ENCODE results near the gene GIMAP6.
"Not testable (repeated sequence)": the region's sequence is repeated elsewhere in the genome, so short reads cannot be mapped to it uniquely, and the experiment has no call there.

Gene GIMAP6

DNA sequence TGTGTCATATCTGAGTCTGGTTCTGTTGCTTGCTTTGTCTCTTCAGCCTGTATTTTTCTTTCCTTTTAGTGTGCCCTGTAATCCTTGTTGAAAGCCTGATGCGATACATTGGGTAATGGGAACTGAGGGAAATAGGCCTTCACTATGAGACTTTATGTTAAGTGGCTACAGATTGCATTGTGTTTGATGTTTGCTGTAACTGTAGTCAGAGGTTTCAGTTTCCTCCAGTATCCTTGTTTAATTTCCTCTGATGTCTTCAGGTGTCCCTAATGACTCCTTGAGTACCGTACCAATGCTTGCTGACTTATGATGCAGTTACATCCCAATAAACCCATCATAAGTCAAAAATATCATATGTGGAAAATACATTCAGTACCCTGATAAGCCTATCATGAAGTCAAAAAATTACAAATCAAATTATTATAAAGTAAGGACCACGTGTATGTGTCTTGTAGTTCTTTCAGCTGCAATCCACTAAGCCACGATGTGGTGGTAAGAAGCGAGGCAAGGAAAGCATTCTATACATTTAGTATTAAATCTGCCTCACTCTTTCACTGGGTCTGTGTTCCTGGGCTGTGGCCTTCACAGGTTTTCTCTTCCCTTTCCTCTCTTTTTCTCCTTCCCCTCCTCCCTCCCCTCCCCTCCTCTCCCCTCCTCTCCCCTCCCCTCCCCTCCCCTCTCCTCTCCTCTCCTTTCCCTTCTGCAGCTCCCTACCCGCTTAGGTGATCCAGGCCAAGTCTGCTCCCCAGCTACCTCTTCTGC lies 13.3 kb upstream of the GIMAP6 start:
- DNase-seq = no peak

DNA sequence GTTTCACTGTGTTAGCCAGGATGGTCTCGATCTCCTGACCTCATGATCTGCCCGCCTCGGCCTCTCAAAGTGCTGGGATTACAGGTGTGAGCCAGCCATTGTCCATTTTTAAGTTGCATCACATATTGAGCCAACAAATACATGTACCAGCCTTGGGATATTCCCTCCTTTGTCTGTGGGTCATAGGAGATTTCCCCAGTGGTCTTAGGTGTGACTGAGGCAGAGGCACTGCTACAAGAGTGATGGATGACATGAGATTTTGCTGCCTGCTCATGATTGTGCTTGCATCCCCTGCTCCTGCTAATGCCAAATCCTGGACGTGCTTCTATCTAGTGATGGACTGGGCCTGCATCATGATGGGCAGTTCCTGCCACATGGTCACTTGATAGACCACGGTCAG lies 10.7 kb upstream of the GIMAP6 start:
- no peak for DNase-seq

DNA sequence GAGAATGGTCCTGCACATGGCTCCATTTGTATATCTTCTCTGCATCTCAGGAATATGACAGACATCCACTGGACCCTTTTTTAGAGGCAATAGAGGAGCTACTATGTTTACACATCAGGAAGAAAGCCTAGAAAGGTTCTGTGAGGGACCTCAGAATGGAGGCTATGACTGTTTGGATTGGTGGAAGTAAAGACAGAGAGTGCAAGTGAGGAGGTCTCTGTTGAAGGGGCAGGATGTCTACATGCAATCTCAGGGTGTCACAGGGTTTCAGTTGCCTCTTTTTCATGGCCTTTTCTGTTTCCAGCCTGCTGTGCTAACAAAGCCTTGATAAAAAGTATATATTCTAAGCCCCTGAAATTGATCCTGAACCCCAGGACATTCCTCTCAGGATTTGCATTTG lies 9.7 kb upstream of the GIMAP6 start:
- no peak for DNase-seq

DNA sequence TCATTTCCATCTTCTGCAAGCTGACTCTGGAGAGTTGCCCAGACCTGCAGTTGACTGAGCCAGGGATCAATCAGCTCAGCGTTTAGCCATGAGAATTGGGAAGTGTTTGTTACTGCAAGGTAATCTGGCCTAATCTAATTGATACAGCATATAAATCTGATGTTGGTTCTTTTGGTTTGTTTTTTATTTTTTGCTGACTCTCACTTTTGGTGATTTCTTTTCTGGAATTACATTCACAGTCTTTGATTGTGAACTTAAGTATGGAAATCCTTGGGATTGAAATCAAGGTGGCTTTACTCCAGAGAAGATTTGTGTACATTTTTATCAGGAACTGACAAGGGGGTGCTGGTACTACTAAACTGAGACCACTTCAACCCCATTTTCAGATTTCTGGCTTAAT lies 1.7 kb upstream of the GIMAP6 start:
- no peak for DNase-seq

DNA sequence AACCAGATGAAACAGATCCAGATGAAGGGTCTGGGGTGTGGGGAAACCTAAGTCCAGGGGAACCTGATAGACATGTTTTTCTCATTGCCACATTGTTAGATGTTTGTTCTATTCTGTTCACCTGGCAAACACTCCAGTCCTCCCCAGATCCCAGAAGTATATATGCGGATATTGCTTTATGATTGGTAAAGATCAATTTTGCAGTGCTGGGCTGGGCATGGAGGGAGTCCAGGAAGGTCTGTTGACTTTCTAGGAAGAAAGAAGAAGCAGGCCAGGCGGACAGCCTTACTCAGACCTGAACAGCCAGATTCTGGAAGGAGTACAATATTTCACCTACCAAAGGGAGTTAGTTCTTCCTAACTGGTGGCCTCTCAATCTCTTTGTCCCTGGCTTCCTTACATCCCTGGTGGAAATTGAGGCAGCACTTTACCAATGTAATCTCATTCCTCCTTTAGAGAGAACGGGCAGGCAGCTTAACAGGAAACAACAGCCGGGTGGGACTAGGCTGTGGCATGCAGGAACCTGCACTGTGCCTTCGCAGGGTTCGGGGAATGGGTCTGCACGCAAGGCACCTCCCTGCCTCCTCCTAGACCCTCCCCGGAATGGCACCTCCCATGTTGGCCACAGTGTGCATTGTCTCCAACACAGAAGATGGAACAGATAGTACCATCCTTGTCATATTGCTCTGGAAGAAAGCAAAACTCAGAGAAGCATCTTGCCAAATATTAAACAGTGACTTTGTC lies 930 bp downstream of the GIMAP6 start:
- DNase-seq = no peak

DNA sequence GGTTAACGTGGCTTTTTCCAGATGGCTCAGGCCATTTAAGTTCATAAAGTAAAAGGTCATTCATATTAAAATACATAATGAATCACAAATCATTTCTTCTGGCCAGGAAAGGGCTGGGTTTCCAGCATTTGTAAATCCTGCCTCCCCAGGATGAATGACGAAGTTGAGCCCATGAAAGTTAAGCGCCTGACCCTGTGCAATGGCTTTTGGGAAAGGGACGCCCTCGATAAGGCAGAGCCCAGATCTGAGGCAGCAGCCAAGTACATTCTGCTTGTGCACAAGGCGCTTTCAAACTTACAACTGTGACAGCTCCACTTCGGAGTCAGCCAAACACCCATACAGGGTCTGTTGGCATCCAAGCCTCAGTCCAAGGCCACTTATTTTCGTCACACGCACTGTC lies 2.8 kb downstream of the GIMAP6 start:
- DNase-seq = no peak

DNA sequence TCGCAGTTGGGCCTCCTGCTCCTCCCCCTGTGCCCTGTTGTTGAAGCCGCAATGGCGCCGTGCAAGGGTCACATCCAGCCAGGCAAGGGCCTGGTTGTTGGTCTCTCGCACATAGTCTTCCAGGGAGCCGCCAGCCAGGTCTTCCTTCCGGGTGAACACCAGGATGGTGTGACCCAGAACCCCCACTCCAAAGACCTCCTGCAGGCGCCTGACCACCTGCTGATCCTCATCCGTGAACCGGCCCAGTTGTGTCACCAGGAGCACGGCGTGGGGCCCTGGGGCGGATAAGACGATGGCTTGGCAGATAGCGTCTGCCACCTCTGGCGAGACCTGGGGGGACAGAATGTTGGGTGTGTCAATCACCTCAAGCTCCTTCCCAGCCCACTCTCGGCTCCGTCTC lies 4.2 kb downstream of the GIMAP6 start:
- DNase-seq = no peak

DNA sequence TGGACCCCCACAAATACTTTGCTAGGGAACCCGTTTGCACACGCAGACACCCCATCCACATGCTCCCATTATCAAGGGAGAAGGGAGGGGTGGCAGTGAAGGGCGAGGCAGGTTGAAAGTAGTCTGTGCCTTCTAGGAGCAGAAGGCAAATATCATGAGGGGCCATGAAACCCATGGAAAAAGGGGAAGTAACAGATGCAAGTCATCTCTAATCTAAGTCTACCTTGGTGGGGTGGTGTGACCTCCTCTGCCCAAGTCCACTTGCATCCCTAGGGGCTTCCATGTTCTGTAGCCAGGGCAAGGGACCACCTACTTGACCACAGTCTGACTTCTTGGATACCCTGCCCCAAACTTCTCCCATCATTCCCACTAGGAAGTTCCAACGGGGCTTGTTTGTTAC lies 5.5 kb downstream of the GIMAP6 start:
- DNase-seq = no peak

DNA sequence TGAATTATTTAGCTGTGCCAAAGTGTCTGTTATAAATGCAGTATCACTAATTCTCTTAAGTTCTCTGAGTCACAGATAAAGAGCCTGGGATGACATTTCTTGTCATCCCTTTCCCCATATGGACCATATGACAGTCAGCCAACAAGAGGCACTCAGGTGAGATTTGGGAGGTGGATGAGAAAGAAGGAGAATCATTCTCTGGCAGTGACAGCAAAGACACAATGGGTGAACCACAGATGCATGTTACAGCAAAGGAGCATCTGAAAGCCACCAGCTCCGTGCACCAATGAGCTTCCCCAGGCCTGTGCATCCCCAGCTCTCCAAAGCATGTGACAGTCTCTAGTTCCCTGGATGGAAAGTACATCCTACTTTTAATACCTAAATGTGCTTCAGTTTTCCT lies 10.8 kb downstream of the GIMAP6 start:
- DNase-seq = no peak

DNA sequence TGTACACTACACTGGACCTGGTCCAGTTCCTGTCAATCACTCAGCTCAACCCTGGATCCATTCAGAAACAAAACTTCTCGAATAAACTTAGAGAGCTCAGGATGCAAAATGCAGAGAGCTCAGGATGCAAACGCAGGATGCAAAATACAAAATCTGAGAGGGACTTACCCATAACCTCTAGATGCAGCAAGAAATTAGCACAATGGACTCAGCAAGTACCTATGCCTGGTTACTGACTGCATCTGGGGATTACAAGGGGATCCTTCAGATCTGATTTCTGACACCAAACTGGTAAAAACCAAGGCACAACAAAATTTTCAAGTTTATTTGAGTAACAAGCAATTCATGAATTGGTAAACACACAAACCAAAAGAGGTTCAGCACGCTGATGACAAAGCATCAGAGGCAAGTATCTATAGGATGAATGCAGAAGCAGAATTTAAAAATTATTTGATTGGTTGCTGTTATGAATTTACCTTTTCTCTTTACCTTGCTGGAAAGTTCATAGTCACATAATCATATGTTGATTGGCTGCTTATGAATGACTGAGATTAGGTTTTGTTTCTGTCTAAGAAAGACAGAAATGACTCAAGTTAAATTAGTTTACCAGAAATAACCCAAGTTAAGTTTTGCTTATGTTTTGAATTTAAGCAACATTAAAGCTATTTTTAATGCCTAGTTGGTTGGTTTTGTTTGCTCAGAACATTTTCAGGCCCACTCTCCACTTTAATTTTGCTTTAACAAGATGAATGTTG lies 11.4 kb downstream of the GIMAP6 start:
- no peak for DNase-seq

DNA sequence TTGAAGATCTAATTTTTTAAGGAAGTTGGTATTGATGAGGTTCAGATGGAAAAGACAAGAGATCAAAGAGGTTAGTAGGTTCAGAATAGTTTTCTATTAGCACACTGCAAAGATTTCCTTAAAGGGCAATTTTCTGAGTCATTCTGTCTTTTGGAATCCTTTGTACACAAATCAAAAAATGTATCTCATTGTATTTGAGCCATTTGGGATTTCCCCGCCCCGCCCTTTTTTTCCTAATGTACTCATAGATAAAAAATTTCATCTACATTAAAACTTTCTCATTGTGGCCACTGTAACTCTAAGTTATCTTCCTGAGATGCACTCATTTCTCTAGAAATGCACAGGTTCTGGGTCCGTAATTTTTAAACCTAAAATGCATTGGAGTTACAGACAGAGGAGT lies 12.1 kb downstream of the GIMAP6 start:
- DNase-seq = no peak

DNA sequence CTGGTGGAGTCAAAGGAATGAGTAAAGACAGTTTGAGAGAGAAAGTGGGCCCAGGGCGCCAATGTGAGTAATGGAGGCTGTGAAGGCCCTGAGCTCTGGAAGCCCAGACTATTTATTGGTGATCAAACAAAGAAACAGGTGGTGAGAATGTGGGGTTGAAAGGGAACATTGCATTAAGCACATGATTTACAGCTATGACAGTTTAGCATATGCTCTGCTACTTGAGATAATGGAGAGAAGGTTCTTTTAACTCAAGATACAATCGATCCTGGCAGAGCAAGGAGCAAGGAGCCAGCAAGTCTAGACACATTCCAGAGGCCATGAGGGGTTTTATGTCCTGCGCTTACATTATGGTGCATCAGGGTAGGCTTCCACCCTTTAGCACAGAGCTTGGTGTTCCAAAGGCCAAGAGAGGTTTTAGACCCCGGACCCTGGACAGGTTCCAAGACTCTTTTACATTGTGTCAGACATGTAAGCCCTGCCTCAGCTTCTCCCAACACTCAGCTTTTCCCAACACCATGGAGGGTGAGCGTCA lies 16.9 kb downstream of the GIMAP6 start:
- DNase-seq = not testable (repeated sequence)

DNA sequence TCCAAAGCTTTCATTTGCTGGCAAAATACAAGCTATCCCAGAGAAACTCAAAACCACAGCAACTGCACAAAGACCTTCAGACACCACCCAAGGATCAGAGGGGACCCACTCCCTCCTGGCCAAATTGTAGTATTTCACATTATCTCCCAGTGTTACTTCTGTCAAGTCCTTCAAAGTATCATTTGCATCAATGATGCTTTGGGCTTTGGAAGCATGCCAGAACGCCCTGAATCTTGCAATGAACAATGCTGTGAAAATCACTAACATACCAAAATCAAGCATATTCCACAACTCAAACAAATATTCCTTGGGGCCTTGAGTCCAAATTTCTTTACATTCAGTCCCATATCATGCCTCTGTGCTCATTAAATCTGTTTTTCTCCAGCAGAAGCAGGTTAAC lies 17.8 kb downstream of the GIMAP6 start:
- not testable (repeated sequence) for DNase-seq

DNA sequence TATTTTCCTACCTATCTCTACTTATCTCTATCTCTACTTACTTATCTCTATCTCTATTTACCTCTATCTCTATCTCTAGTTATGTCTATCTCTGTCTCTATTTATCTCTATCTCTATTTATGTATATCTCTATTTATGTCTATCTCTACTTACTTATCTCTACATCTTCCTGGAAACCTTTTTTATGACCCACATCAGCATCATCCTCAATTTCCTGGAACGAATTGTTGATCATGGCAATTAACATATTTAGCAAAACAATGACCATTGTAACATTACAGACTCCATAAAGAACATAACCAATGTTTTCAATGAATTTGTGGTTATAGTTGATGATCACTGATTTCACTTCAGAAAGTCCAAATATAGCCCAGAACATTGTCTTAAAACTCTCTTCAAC lies 18.3 kb downstream of the GIMAP6 start:
- no peak for DNase-seq

DNA sequence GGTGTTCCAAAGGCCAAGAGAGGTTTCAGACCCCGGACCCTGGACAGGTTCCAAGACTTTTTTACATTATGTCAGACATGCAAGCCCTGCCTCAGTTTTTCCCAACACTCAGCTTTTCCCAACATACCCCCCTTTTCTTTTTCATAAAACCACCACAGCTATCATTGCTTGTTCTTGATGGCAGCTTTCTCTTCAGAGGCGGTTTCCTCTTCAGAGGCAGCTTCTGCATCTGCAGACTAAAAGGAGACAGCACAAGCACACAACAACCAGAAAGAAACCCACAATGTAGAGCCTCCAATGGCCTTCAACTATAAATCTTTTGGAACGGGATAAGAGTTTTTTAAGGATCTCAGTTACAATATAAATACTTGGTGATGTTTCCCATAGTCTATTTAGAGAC lies 19.3 kb downstream of the GIMAP6 start:
- DNase-seq = no peak

DNA sequence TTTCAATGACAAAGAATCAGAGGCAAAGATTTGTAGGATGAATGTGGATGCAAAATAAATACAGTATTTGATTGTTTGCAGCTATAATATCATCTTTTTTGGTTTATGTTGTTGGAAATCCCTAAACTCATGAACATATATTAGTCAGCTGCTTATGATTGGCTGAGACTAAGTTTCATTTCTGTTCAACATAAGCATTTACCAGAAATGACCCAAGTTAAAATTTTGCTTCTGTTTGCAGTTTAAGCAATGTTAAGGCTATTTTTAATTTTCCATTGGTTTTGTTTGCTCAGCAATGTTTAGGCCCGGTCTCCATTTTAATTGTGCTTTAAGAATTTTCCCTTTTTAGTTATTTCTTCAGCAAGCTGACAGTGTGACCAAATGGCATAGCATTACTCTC lies 22.0 kb downstream of the GIMAP6 start:
- DNase-seq = no peak

DNA sequence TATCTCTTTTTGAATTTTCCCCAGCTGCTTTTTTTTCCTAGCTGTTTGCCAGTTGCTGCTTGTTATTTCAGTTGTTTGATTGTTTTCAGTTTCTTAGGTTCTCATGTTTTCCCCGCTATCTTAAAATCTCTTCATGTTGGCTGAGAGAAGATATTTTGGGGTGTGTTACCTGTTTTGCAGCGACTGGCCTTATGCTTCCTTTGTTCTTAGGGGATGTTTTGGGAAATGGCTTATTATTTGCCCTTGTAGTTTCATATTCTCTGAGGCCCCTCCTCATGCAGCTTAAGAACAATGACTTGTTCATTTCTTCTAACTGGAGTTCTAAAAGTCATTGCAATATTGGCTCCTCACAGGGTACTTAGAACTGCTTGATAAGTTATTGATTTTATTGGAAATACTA lies 28.6 kb downstream of the GIMAP6 start:
- DNase-seq = not testable (repeated sequence)

DNA sequence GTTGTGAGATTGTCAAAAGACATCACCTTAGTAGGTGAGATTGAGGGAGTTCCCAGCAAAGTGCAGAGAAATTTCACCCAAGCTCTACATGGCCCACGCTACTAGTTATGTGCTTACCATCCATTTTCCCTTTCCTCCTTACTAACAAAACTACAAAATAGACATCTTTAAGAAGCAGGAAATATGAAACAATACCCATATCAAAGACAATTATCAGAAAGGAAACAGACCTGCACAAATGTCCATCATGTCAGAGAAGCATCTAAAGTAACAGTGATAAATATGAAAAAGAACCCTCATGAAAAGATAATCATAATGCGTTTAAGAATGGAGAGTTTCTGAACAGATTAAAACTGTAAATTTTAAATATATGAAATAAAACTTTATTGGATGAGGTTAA lies 36.8 kb downstream of the GIMAP6 start:
- DNase-seq = no peak

DNA sequence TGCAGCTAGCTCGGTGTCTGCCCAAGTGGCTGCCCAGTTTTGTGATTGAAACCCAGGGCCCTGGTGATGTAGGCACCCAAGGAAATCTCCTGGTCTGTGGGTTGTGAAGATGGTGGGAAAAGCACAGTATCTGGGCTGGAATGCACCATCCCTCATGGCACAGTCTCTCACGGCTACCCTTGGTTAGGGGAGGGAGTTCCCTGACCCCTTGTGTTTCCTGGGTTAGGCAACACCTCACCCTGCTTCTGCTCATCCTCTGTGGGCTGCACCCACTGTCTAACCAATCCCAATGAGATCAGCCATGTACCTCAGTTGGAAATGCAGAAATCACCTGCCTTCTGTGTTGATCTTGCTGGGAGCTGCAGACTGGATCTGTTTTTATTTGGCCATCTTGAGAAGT lies 37.4 kb downstream of the GIMAP6 start:
- no peak for DNase-seq

DNA sequence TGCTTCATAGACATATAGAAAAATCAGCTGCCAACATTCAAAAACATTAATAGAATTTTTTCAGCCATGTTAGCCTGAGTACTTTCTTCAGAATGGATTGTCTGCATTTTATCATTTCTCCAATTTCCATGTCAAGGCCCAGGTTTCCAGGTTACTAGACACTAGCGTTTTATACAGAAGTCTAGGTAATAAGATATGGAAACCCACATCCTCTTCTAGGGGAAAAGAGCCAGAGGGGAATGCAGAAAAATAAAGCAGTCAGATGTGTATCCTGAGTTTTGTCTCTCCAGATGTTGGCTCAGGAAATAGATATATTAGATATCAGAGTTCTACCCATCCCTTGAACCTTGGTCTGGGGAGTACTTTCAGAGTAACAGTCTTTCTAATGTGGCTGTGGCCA lies 44.6 kb downstream of the GIMAP6 start:
- no peak for DNase-seq

DNA sequence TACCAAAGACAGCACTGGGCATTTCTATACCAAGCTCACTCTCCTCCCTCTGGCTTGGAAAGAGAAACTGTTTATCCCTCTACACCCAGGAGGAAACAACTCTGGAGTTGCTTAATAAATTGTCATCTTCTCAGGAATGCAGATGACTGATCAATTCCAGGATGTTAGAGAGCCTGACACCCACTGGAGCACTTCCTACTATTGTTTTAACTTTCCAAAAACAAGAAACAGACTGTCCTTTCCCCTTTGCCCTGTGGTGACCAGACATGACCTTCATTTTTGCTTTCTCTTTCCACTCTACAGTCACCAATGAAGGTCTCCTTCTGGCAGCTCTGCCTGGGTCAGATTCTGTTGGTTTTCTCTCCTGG lies 45.4 kb downstream of the GIMAP6 start:
- DNase-seq = no peak

DNA sequence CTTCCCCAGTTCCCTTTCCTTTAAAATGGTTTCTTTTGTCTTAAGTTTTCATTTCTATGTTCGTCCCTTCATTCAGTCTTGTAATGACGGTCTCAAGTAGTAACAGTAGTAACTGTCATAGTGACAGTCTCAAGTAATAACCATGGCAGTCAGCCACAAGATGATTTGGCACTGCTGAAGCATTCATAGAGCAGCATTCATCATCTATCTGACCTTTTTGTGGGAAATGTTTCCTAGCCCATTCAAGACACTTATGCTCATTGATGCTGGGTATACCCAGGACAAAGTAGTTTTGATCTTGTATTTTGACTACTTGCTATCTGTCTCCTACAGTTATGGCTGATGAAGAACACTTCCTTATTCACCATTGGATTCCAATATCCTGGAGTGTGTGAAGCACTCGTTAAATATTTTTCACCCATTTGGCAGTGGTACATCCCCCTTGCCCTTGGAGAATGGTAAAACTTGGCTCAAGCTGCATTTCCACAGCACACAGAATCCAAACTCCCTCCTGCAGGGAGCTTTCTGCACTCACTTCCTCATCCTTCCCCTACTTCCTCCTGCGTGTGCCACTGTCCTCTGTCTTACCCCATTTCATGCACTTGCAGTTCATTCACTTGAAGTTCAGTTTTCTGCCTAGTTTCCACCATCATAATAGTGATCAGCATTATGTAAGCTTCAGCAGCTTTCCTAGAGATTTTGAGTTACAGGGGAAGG lies 46.0 kb downstream of the GIMAP6 start:
- DNase-seq = no peak

DNA sequence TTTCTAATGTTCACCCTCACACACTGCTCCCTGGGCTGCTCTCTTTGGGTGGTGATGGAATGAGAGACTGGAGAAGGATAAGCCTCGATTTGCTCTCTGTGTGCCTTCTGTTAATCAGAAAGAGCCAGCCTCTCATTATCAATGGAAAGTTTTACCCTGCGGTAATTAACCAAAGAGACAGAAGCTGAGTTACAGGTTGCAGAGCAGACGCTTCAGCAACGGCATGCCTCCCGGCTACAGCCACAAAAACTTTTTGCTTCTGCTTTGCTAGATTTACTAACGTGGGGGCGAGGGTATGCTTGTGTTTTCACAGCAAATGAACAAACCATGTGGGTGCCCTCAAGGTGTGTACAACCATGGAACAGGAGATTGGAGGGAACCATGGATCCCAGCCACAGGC lies 47.0 kb downstream of the GIMAP6 start:
- DNase-seq = no peak

Measured in T1000 (cell line).